HG03342 (cell line): ENCODE results near the gene PPP2R2C.
A peak's percentile ranks its signal among the peaks of the same experiment; 100 is the strongest.

ENCODE experiments used
- ATAC-seq: cut with Tn5 transposase; IDR thresholded peaks from one replicate; pipeline ENCODE4 v1.9.1; 2021; ENCODE audit warnings: mild to moderate bottlenecking, moderate library complexity; ENCODE audit not compliant: unreplicated experiment

Gene PPP2R2C

DNA sequence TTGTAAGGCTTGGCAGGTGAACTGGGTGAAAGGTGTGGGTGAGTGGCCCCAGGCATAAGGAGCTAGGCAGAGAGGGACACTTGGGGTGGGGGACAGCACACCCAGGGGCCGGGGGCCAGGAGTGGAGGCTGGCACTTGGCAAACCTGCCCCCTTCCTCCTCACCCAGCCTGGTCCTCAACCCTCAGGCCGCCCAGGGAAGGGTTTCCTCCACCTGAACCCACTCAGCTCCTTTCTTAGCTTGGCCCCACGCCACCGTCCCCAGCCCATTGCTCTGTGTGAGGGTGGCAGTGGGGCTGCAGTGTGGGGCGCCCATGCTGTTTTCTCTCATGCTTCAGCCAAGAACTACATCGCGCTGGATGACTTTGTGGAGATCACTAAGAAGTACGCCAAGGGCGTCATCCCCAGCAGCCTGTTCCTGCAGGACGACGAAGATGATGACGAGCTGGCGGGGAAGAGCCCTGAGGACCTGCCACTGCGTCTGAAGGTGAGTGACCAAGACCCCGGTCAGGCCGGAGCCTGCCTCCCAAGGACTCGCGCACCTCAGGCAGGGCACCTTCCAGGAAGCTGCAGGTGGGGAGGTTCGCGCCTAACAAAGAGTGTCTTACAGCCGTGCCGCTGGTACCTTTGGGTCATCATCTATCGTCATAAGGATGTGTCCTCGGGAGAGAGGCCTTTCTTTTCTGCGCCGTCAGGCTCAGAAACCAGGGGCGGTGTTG, 177.6 kb downstream of the PPP2R2C start:
- no peak for ATAC-seq

DNA sequence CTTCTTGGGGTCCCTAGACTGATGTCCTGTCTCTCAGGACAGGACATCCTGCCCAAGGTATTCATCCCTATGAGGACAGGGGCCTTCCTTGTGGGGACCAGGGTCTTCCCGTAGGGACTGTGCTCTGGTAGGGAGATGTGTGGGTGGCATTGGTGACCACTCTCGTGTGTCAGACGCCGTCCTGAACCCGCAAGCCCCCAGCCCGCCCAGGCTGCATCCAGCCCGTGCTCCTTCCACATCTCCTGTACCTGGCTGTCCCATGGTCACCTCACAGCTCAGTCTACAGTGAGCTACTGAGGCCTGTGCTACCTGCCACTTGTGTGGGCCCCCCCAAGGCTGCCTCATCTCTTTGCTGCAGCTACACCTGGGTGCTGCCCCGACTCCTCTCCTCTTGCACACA, 178.8 kb downstream of the PPP2R2C start:
- ATAC-seq, result no peak

DNA sequence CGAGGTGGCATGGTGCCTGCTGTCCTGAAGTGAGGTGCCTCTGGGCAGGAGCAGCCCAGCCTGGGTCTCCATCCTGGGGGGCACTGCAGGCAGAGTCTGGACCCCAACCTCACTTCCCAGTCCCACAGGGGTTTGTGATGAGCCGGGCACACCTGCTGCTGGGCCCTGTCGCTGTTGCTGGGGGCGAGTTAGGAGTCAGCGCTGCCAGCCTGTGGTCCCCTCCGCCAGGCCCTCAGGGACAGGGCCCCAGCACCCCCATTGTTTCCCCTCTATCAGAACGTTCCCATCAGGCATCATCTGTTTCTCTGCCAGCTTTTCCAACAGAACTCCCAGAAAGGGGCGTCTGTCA, 179.3 kb downstream of the PPP2R2C start:
- no peak for ATAC-seq

DNA sequence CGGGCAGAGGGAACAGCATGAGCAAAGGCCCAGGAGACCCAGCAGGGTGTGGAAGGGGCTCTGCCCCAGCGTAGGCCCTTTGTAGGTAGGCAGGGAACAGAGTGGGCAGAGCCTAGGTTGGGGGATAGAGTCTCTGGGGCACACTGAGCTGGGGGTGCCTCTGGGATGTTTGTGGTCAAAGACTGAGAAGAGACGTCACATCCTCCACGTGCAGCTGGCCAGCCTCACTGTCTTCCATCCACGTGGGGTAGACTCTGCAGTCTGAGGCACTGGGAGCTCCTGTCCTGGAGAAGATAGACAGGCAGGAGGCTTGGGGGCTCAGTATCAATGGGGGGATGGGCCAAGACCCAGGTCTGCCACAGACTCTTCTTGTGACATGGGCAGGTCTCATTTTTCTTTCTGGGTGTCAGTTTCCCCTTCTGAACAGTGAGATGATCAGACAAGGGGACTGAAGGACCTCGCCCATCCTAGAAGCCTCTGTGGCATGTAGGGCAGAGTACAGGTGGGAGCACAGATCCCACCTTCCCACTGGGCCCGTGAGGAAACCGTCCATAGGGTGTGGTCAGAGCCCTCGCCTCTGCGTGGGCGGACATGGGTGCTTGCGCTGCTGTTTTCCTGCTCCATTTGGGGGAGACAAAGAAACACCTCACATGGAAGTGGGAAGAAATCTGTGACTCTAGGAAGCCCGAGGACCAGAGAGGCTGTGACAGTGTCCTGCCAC, 179.9 kb downstream of the PPP2R2C start:
- no peak for ATAC-seq

DNA sequence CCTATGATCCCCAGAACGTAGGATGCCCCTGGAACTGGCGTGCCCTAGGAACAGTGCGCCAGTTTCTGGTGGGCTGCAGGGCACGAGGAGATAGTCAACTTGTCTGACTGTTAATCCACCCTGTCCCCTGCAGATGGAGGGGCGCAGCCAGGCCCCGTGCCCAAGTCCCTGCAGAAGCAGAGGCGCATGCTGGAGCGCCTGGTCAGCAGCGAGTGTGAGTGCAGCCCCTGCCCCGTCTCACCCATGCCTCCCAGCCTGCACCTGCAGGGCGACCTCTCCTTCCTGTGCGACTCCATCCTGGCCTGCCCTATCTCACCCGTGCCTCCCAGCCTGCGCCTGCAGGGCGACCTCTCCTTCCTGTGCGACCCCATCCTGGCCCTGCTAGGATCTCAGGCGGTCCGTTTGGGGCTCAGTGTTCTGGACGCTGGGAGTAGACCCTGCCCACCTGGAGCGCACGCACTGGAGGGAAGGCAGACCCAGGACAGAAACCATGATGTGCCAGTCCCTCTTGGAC, 180.6 kb downstream of the PPP2R2C start:
- ATAC-seq, result no peak

DNA sequence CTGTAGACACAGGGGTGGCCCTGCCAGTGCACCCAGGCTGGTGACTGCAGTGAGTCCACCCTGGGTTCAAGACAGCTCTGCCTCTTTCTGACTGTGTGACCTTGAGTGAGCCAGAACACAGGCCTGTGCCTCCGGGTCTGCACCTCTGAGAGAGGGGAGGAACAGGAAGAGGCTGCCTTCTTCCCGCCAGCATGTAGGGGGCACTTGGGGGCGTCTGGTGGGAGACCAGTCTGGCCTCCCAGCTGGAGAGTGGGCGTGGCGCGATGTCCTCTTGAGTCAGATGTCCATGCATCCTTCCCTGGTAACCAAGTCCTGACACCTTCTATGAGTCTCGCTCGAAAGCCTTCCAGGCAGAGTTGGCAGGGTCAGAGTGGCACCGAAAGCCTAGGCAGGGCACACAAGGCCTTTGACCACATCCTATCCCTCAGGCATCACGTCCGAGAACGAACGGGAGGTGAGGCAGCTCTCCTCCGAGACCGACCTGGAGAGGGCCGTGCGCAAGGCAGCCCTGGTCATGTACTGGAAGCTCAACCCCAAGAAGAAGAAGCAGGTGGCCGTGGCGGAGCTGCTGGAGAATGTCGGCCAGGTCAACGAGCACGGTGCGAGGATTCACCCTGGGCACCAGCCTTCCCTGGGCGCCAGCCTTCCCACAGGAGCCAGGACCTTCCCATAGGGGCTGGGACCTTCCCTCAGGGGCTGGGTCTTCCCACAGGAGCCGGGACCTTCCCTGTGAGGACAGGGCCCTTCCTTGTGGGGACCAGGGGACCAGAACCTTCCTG, 181.5 kb downstream of the PPP2R2C start:
- ATAC-seq, result no peak

DNA sequence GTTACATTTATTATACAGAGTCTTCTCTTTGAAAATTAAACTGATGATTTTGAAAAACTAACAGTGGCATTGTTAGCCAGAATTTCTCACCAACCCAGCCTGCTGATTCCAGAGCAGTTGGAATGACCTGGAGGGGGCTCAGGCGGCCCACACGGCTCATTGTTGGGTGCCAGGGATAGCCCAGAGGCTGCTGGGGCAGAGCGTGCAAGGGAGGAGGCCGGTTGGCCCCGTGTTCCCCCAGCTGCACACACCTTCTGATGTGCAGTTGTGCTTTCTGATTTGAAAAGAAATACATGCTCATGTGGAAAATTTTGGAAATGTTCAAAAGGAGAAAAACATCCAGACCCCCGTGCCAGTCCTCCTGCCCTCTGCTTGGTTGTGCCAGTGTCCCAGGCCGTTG, 182.2 kb downstream of the PPP2R2C start:
- ATAC-seq, result no peak

DNA sequence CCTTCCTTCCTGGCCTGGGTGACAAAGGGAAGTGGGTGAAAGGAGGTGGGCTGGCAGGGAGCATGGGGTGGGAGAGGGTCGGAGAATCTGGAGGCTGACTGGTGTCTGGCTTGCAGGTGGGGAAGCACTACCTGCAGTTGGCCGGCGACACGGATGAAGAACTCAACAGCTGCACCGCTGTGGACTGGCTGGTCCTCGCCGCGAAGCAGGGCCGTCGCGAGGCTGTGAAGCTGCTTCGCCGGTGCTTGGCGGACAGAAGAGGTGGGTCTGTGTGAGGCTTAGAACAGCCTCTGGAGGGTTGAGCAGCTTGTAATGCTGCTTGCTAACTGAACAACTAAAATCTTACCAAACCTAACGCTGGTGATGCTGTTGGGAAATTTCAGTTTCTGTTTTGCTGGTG, 183.5 kb downstream of the PPP2R2C start:
- no peak for ATAC-seq

DNA sequence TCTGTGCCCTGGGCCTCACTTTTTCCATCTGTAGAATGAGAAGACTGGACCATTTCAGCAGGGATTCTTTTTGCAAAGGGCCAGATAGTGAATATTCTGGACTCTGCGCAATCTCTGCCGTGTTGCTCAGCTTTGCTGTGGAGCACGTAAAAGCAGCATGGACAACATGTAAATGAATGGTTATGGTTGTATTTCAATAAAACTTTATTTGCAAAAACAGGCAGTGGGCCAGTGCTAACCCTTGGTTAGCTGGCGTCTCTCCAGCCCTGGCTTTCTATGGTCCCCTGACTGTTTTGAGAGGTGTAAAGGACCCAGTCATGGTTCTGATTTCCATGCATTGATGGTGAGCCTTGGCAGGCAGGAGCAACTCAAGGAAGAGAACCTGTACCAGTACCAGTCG, 184.1 kb downstream of the PPP2R2C start:
- no peak for ATAC-seq

DNA sequence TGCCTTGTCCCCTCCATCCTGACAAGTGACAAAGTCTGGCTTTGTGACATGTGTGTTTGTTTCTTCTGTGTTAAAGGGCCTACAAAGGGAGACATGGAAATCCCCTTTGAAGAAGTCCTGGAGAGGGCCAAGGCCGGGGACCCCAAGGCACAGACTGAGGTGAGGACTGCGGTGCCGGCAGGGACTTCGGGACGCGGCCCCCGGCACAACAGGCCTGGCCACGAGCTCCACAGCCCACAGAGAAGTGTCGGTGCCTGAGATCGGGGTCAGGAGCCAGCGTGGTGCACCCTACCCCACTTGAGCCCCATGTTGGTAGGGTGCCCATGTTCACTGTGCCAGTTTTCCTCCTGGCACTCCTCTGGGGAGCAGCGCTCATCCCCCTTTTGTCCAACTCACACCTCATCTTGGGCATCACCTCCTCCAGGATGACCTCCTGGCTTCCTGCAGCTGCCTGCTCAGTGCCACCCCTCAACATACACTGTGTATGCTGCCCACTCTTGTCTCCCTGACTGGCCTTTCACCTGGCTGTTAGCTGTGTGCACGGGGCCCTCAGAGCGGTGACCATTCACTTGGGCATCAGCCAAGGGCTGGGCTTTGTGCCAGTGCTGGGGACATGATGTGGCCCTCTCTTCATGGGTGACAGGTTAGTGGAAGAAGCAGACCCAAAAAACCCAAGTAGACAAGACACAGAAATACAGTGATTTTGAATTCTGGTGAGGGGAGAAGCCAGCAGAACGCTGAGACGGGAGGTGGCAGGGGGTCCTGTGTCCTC, 185.2 kb downstream of the PPP2R2C start:
- no peak for ATAC-seq

DNA sequence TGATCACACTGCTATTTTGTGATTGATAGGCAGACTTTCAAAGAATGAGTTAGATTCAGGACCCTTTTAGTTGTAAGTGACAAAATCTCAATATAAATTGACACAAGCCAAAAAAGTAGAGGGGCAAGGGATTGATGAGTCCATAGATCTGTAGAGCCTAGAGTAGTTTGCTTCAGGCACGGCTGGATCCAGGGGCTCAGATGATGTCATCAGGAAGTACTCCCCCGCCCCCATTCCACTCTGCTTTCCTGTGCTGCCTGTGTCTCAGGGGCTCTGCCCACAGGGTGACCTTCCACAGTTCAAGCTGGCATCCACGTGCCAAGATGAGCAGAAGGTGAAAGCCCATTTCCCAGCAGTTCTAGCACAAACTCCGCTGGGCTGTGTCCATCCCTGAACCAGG, 189.1 kb downstream of the PPP2R2C start:
- ATAC-seq, result no peak

DNA sequence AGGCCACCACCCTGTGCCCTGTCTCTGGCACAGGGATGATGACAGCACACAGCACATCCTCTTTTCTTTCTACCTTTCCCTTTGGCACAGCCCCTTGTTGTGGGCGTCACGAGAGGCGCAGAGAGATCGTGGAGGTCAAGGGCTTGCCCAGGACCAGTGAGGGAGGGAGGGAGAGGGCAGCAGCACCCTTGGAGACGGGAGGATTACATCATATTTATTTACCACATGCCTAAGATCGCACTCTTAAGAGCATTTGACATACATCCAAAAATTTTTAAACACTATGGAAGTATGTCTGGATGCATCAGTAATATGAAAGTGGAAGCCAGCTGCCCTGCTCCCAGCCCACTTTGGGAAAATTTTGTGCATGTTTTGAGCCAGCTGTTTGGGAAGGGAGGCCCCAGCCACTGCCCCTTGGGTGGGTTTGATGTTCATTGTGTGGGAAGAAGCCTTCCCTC, 190.1 kb downstream of the PPP2R2C start:
- no peak for ATAC-seq

DNA sequence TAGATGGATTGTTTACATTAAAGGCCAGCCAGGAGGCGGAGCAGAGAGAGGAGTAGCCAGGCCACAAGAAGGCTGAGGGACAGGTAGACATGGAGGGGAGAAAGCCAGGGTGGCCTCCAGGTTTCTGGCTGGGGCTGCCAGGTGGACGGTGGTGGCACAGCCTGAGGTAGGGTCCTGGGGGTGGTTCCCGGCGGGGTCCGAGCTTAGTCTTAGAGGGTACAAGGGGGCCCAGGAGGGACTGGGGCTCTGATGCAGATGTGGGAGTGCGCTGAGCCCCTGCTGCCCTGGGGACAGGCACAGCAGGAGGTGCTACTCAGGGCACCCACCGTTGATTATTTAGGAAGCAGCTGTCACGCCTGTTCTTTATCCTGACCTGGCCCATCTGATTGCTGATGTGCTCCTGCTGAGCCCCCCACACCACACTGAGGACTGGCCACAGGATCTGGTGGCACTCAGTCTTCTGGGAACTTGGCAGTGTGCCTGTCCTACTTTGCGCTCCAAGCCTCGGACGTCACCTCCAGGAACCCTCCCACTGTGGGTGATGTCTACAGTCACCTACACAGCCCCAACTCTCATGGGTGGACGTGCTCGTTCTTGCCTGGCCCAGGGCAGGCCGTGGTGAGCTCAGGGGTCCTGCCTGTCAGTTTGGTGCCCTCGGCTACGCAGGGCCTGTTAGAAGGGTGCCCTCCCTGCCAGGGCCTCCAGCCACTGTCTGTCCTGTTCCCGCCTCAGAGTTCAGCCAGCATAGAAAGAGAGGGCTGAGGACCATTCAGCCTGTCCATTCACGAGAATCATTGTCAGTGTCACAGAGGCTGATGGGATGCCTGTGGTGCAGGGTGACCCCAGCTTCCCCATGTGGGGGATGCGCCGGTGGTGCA, 190.7 kb downstream of the PPP2R2C start:
- no peak for ATAC-seq

DNA sequence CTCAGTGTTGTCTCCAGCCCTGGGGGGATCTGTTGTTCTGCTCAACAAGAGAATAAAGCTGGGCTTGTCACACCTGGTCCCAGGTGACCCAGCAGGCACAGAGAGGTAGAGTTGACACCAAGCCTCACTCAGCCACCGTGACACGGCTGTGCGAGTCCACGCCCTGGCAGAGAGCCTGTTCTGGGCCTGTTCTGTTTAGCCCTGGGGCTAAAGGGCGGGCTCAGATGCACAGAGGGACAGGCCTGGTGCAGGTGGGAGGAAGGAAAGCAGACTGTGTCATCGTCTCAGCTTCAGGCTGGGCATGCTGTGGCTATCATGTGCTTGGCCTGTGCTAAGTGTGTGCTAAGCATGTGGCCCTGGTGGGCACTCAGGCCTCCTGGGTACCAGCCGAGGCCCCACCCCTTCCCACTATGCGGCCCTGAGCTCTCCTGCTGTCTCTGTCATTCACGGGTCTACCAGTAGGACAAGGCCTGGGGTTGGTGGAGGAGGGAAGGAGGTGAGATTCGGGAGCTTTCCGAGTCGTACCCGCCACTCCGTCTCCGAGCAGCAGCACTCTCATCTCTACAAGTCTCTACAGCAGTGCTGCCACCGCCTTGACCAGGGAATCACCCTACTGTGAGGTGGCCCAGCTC, 191.9 kb downstream of the PPP2R2C start:
- ATAC-seq, result no peak

DNA sequence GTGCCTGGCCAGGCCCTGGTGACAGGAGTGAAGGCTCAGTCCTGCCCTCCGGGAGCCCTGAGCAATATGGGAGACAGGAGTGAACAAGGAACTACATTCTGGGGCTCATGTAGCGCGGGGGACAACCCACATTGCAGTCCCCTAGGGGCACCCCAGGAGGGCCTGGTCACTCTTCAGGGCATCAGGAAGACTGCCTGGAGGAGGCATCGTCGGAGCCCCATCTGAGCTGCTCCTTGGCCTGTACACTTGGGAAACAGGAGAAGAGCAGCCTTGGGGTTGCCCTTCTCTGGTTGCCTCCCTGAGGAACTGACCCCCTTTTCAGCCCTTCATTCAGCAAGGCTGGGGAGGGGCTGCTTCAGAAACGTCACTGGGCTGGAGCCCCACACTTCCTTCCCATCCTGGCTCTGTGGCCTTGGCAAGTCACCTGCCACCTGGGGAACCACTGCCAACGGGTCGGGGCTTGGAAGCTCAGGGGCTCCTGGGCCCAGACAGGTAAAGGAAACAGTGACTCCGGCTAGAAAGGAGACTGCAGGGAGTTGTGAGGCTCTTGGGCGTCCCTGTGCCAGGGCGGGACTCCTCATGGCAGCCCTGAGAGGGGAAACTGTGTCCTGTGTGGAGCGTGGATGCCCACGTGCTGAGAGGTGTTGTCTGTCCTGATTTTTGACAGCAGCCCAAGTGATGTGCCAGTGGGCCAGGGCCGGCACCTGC, 192.7 kb downstream of the PPP2R2C start:
- ATAC-seq, result no peak

DNA sequence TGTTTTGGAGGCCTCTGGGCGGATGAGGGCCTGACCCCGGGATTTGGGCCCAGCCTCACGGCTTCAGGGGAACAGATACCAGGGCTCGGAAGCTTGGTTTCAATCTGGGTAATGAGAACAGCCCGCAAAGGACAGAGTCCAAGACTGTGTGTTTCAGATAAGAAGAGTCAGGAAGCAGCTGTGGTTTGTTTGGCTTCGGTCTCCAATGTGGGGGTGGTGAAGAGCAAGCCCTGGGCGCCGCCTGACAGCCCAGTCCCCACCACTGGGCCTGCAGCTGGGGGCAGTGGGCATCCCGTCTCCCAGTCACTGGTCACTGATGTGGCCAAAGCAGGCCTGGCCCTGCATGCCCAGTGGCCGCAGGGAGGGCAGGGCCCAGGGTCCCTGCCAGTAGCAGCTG, 193.6 kb downstream of the PPP2R2C start:
- ATAC-seq, result peak; percentile 94

DNA sequence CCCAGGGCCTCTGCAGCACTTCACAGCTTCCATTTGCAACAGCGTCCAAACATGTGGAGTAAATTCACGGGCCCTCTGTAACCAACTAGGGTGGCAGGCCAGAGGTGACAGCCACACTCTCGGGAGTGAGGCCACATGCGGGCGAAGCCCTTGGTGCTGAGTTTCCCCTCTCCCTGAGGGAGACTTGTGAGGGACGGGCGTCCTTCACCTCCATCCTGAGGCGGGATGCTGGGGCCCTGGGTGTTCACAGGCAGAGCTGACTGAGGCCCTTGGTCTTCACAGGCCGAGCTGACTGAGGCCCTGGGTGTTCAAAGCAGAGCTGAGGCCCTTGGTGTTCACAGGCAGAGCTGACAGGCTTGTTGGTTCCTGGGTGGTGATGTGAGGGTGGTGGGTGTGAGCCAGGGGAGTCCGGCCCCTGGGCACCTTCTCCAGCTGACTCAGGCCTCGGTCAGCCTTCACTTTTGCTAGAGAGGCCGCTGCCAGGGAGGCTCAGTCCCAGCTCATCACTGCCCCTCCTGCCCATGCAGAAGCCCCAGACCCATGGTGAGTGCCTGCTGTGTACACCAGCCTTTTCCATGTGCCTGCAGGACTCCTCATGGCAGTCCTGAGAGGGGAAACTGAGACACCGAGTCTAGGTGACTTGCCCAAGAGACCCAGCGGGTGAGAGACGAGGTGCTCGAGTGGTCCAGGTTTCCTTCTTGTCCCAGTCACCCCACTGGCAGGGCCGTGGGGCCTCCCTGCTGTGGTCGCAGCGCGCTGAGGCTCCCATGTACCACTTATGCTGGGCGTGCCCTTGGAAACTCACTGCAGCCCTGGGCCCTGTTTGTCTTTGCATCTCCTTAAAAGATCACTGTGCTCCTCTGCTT, 194.2 kb downstream of the PPP2R2C start:
- ATAC-seq, result no peak
